Transverse colon (tissue), 3 donors: ENCODE results near the gene CGNL1.

Experiments used
- CTCF ChIP-seq, 5 experiments: fragments of 200-600 bp in 3 of 5; fragments of 450-650 bp in 2 of 5; sonication (generic) in 3 of 5; IDR thresholded peaks; 1 replicate in 2 of 5; 2 replicates in 3 of 5; pipeline ENCODE4 v1.5.1; 2016 to 2017; ENCODE audit warnings: antibody characterized with exemption in 5 of 5, inconsistent platforms in 3 of 5, mild to moderate bottlenecking in 2 of 5, moderate library complexity in 1 of 5
- EP300 ChIP-seq: sonication (generic); formaldehyde crosslinking; IDR thresholded peaks from one replicate; pipeline ENCODE4 v1.6.1; 2017; ENCODE audit warnings: antibody characterized with exemption, low read depth

- no peak for TF ChIP-seq CTCF (IDR thresholded peaks at IDR 0.05)
- TF ChIP-seq EP300 = no peak
Observed at GRCh38 chr15:57529748-57530147, 153.4 kb downstream of the CGNL1 start.
